Fibroblast of villous mesenchyme (primary cell): Measurements from ENCODE around the gene LAMC1. TPM values are rescaled to one million over a fixed set of nuclear protein-coding genes. Genes with fewer than 3 reads are reported as not detected.
"Not testable (repeated sequence)": the region's sequence is repeated elsewhere in the genome, so short reads cannot be mapped to it uniquely, and the experiment has no call there.

Source experiments
- DNase-seq: peaks from one replicate; pipeline ENCODE4 v3.0.0-alpha.2; 2010; ENCODE audit warnings: low read depth
- H3K4me3 ChIP-seq: 2 replicates; pipeline ENCODE4 v1.5.1; 2011; ENCODE audit warnings: low read depth, mild to moderate bottlenecking, low read length
- CTCF ChIP-seq: IDR thresholded peaks from 2 replicates; pipeline ENCODE4 v1.5.1; 2012; ENCODE audit warnings: low read depth, mild to moderate bottlenecking, low read length; ENCODE audit not compliant: insufficient read depth
- total RNA-seq: library from RNA; depleted of rRNA; stranded (reverse); fragments of >200 nt; gene quantifications from 2 replicates; pipeline ENCODE4 v1.2.3, GENCODE V29; 2012

The LAMC1 gene
- total RNA-seq, 1 donor: 761 TPM

- no peak overlapping the region for H3K4me3 ChIP-seq
- TF ChIP-seq CTCF: no peak
- DNase-seq: no peak
These were observed 126.1 kb downstream of the LAMC1 start for GRCh38 chr1:183149273-183149672.

GRCh38 chr1:183150032-183150431 is 126.8 kb downstream of the LAMC1 start:
- DNase-seq, H3K4me3 ChIP-seq: not testable (repeated sequence)

- H3K4me3 ChIP-seq: no peak overlapping the region
- DNase-seq: no peak
- no peak for TF ChIP-seq CTCF
These were observed 127.2 kb downstream of the LAMC1 start for GRCh38 chr1:183150445-183150844.

GRCh38 chr1:183152180-183152579 is 129.0 kb downstream of the LAMC1 start:
- no peak for DNase-seq
- no peak for TF ChIP-seq CTCF
- H3K4me3 ChIP-seq: no peak overlapping the region

GRCh38 chr1:183155939-183156338 is 132.7 kb downstream of the LAMC1 start:
- DNase-seq: no peak
- H3K4me3 ChIP-seq: no peak overlapping the region
- no peak for TF ChIP-seq CTCF

GRCh38 chr1:183159960-183160359 is 136.7 kb downstream of the LAMC1 start:
- DNase-seq: no peak

GRCh38 chr1:183161391-183161790 is 138.2 kb downstream of the LAMC1 start:
- H3K4me3 ChIP-seq: no peak overlapping the region
- TF ChIP-seq CTCF: no peak
- DNase-seq: no peak

More at GRCh38 chr1:183159960-183160359, 136.7 kb downstream of the LAMC1 start:
- TF ChIP-seq CTCF: no peak
- no peak overlapping the region for H3K4me3 ChIP-seq
